Adrenal gland (tissue), 5 donors: ENCODE measurements around the gene ATP6V1G3.

Experiments
- CTCF ChIP-seq, 6 experiments: fragments of 450-650 bp in 4 of 6; fragments of 200-600 bp in 2 of 6; sonication (generic) in 1 of 6; IDR thresholded peaks; 1 replicate in 5 of 6; 2 replicates in 1 of 6; pipeline versions ENCODE4 v1.5.1 to v1.8.0; 2016 to 2021; ENCODE audit warnings: antibody characterized with exemption in 6 of 6, mild to moderate bottlenecking in 2 of 6, moderate library complexity in 1 of 6
- POLR2A ChIP-seq, 2 donors: fragments of 450-650 bp; IDR thresholded peaks; one replicate each; pipeline ENCODE4 v1.6.1; 2017; ENCODE audit warnings: antibody characterized with exemption in 2 of 2, mild to moderate bottlenecking in 2 of 2, moderate library complexity in 1 of 2
- donor health status: DM: no; HTN: no; CAD: no.

- TF ChIP-seq CTCF (IDR thresholded peaks at IDR 0.05) (no peak), POLR2A (IDR thresholded peaks at IDR 0.05) (no peak)
Observed at GRCh38 chr1:198517623-198518199, 22.8 kb downstream of the ATP6V1G3 start.
